ENCODE results near the gene PRELID1. TPM values are rescaled to one million over a fixed set of nuclear protein-coding genes. Genes with fewer than 3 reads are reported as not detected.

PRELID1 gene
- total RNA-seq, 1 donor from 2014 or later, result 250 TPM

- no peak overlapping the region for H3K27ac Mint-ChIP-seq
- H3K9me3 Mint-ChIP-seq, result peaks cover 19% of the 10 kb centered on the region
- intact Hi-C loops (cut with micrococcal nuclease), result loop anchor here (10.0 kb wide), 1 partner anchor 818 kb away; the partner anchor contains the start of gene RNF44
- H3K36me3 Mint-ChIP-seq (ENCODE audit: low read depth), result peaks cover 10% of the 10 kb centered on the region
- H3K4me1 Mint-ChIP-seq (ENCODE audit: low read depth), result peaks cover 47% of the 10 kb centered on the region
- no peaks in the 10 kb centered on the region for H3K27me3 Mint-ChIP-seq (ENCODE audit: insufficient read depth)
- peak overlapping the region; percentile 40 for H3K4me3 Mint-ChIP-seq
- no peak for DNase-seq (ENCODE audit: low spot score)
These were observed 49.5 kb downstream of the PRELID1 start for GRCh38 chr5:177353093-177353492.

DNA sequence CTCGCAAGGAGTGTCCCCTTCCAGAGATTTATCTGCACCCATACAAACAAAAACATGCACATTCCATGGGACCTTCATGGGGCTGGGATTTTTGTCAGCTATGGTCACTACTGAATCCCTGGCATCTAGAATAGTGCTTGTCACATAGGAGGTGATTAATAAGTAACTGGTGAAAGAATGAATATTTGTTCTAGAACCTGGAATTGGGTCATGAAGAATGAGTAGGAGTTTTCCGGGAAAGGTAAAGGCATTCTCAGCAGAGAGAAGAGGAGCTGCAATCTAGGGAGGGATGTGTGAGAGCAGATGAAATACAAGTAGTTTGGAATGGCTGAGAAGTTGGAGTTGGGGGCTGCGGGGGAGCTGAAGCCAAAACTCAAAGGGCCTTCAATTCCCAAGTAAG, 50.7 kb downstream of the PRELID1 start:
- H3K27me3 Mint-ChIP-seq (ENCODE audit: insufficient read depth), result no peaks in the 10 kb centered on the region

DNA sequence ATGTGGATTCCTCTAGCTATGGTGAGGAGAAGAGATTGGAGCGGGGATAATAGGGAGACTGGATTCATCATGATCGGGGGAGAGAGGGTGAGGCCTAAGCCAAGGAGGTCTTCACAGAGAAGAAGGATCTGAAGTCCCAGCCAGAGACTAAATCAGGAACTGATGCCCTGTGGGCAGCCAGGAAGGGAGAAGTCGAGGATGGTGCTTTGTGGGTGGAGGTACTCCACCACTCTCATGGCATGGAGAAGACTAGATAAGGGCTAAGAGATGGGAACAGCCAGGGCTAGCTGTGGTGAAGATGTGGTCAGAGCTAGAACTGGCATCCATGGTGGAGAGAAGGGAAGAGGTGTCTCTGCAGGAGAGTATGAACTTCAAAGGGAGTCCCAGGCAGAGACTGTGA, 51.1 kb downstream of the PRELID1 start:
- Mint-ChIP-seq H3K4me3 (no peak overlapping the region), H3K4me1 (ENCODE audit: low read depth) (peaks cover 53% of the 10 kb centered on the region), H3K36me3 (ENCODE audit: low read depth) (peaks cover 7% of the 10 kb centered on the region), H3K27me3 (ENCODE audit: insufficient read depth) (no peaks in the 10 kb centered on the region), H3K9me3 (peaks cover 19% of the 10 kb centered on the region), H3K27ac (no peak overlapping the region)
- intact Hi-C loops (cut with micrococcal nuclease), result loop anchor here (5.0 to 10.0 kb wide), 2 partner anchors 222 to 820 kb away; partner anchors contain the start of genes NSD1 and RNF44
- no peak for DNase-seq (ENCODE audit: low spot score)

More for the DNA sequence above, 50.7 kb downstream of the PRELID1 start:
- H3K4me1 Mint-ChIP-seq (ENCODE audit: low read depth), result peaks cover 53% of the 10 kb centered on the region
- no peak overlapping the region for H3K4me3 Mint-ChIP-seq
- no peak for DNase-seq (ENCODE audit: low spot score)
- no peak overlapping the region for H3K27ac Mint-ChIP-seq
- intact Hi-C loops (cut with micrococcal nuclease), result loop anchor here (10.0 kb wide), 1 partner anchor 819 kb away; the partner anchor contains the start of gene RNF44
- H3K36me3 Mint-ChIP-seq (ENCODE audit: low read depth), result peaks cover 10% of the 10 kb centered on the region
- H3K9me3 Mint-ChIP-seq, result peaks cover 19% of the 10 kb centered on the region

DNA sequence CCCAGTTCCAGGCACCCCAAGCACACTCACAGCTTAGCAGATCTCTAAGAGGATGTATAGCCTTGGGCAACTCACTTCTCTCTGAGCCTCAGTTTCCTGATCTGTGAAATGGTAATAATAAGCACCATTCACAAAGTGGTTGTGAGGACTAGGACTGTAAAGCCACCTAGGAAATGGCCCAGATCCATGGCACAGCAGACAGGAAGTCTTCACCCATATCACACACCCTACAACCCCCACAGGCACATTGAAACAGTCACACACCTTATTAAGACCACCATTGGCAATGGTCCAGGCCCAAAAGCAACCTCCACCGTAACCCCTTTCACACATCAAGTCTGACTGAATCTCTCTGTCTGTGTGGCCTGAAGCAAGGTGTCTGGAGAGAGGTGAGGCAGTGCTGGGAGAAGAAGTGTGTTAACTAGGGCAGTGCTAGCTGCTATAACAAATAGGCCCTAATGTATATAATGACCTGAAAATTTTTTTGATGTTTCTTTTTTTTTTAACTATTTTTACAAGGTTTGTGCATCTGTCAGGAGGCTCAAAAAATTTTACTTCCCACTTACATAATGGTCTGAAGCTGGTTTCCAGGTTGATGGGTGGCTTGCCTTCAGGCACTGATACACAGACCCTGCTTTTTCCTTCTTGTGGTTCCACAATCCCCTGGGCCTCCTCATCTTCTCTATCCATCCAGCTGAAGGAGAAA, 51.7 kb downstream of the PRELID1 start:
- Mint-ChIP-seq H3K36me3 (ENCODE audit: low read depth) (peaks cover 9% of the 10 kb centered on the region), H3K27ac (no peak overlapping the region), H3K9me3 (peaks cover 19% of the 10 kb centered on the region), H3K27me3 (ENCODE audit: insufficient read depth) (no peaks in the 10 kb centered on the region), H3K4me1 (ENCODE audit: low read depth) (peaks cover 53% of the 10 kb centered on the region), H3K4me3 (no peak overlapping the region)
- DNase-seq (ENCODE audit: low spot score), result no peak
- intact Hi-C loops (cut with micrococcal nuclease), result loop anchor here (5.0 to 10.0 kb wide), 2 partner anchors 223 to 821 kb away; partner anchors contain the start of genes NSD1 and RNF44

- H3K27ac Mint-ChIP-seq, result no peak overlapping the region
- intact Hi-C loops (cut with micrococcal nuclease), result loop anchor here (2.0 to 10.0 kb wide), 3 partner anchors 71 to 821 kb away; partner anchors contain the start of genes GRK6, NSD1 and RNF44
- no peak overlapping the region for H3K4me3 Mint-ChIP-seq
- H3K36me3 Mint-ChIP-seq (ENCODE audit: low read depth), result peaks cover 9% of the 10 kb centered on the region
- no peak for DNase-seq (ENCODE audit: low spot score)
- H3K27me3 Mint-ChIP-seq (ENCODE audit: insufficient read depth), result no peaks in the 10 kb centered on the region
- peaks cover 49% of the 10 kb centered on the region for H3K4me1 Mint-ChIP-seq (ENCODE audit: low read depth)
- H3K9me3 Mint-ChIP-seq, result peaks cover 19% of the 10 kb centered on the region
These were observed 52.2 kb downstream of the PRELID1 start for GRCh38 chr5:177355868-177356168.

Other genes starting within 250 kb of the PRELID1 start
- gene FGFR4, start 216.9 kb upstream of the PRELID1 start, total RNA-seq, result 1.2 and 1.4 TPM in 2 replicates
- 108 and 112 TPM in 2 replicates for gene NSD1, start 170.0 kb upstream of the PRELID1 start, total RNA-seq
- 19.7 and 22.4 TPM in 2 replicates for gene RAB24, start 80 bp upstream of the PRELID1 start, total RNA-seq
- gene MXD3, start 8.1 kb downstream of the PRELID1 start, total RNA-seq, result 9.6 and 11.8 TPM in 2 replicates
- gene LMAN2, start 47.9 kb downstream of the PRELID1 start, total RNA-seq, result 108 and 118 TPM in 2 replicates
- 37.8 and 41.3 TPM in 2 replicates for gene RGS14, start 54.1 kb downstream of the PRELID1 start, total RNA-seq
- 0.26 TPM in 1 of 2 replicates, not detected in the other for gene SLC34A1, start 80.6 kb downstream of the PRELID1 start, total RNA-seq
- gene PFN3, start 96.9 kb downstream of the PRELID1 start, total RNA-seq, result not detected in 2 replicates
- gene F12, start 105.8 kb downstream of the PRELID1 start, total RNA-seq, result 1.3 and 2.2 TPM in 2 replicates
- 122 and 132 TPM in 2 replicates for gene GRK6, start 122.9 kb downstream of the PRELID1 start, total RNA-seq
- gene PRR7, start 143.0 kb downstream of the PRELID1 start, total RNA-seq, result 10.3 and 11.2 TPM in 2 replicates
- gene DBN1, start 169.8 kb downstream of the PRELID1 start, total RNA-seq, result 13.1 and 14.4 TPM in 2 replicates
- 49.2 and 49.9 TPM in 2 replicates for gene PDLIM7, start 193.8 kb downstream of the PRELID1 start, total RNA-seq
- gene DOK3, start 206.0 kb downstream of the PRELID1 start, total RNA-seq, result 3.7 and 5.0 TPM in 2 replicates
- 151 and 166 TPM in 2 replicates for gene DDX41, start 213.2 kb downstream of the PRELID1 start, total RNA-seq

Data from activated T-helper 1 cell treated with anti-CD3 and anti-CD28 coated beads, Interleukin-12 subunit alpha, Interleukin-12 subunit beta, Interleukin-2, Interleukin-4 antibody, amounts not matched to agents 30 ng/mL and 10 ng/mL and 1 ng/mL, durations not matched to agents 14 hours and 24 hours and 36 hours (primary cell).